Brain microvascular endothelial cell (primary cell): ENCODE measurements around the gene NXNL2.

Source experiments
- DNase-seq: peaks from one replicate; pipeline ENCODE4 v3.0.0-alpha.2; 2020
- H3K27ac ChIP-seq: fragments of 250-450 bp; sonication (Bioruptor Pico); 2 replicates; pipeline ENCODE4 v1.5.1; 2020; ENCODE audit warnings: mild to moderate bottlenecking, moderate library complexity
- H3K27me3 ChIP-seq: fragments of 250-450 bp; sonication (Bioruptor Pico); replicated peaks from 2 replicates; pipeline ENCODE4 v1.5.1; 2020; ENCODE audit warnings: mild to moderate bottlenecking
- H3K36me3 ChIP-seq: fragments of 250-450 bp; sonication (Bioruptor Pico); replicated peaks from 2 replicates; pipeline ENCODE4 v1.5.1; 2020; ENCODE audit warnings: mild to moderate bottlenecking
- H3K4me3 ChIP-seq: 2 replicates; pipeline ENCODE4 v1.5.1; 2011; ENCODE audit warnings: low read depth, mild to moderate bottlenecking, control low read depth, low read length, moderate library complexity
- CTCF ChIP-seq: IDR thresholded peaks from 2 replicates; pipeline ENCODE4 v1.5.1; 2011; ENCODE audit warnings: low read depth, mild to moderate bottlenecking, moderate library complexity, low read length, control low read depth, inconsistent platforms; ENCODE audit errors: missing control alignments
- in situ Hi-C: cut with HindIII; loops from 2 replicates; pipeline ENCODE4 v1.10.0; 2017; ENCODE audit warnings: low sequenced_read_pairs, low pct_ligation_motif_present

Gene NXNL2

GRCh38 chr9:88574953-88575352 is 40.0 kb downstream of the NXNL2 start:
- Histone ChIP-seq H3K27me3 (no peaks in the 10 kb centered on the region), H3K36me3 (no peaks in the 10 kb centered on the region), H3K27ac (no peak overlapping the region), H3K4me3 (no peak overlapping the region)
- TF ChIP-seq CTCF: no peak
- DNase-seq: peak; percentile 16
- in situ Hi-C loops: no loop called here

- no peak for TF ChIP-seq CTCF
- Histone ChIP-seq H3K27me3 (no peaks in the 10 kb centered on the region), H3K4me3 (no peak overlapping the region), H3K27ac (no peak overlapping the region), H3K36me3 (no peaks in the 10 kb centered on the region)
- DNase-seq: no peak
- in situ Hi-C loops: no loop called here
These were observed 42.5 kb downstream of the NXNL2 start for GRCh38 chr9:88577256-88578120.

- H3K27ac ChIP-seq: no peak overlapping the region
- no peak overlapping the region for H3K4me3 ChIP-seq
- no peaks in the 10 kb centered on the region for H3K27me3 ChIP-seq
- DNase-seq: peak; percentile 67
- TF ChIP-seq CTCF: peak; percentile 96
- in situ Hi-C loops: no loop called here
- H3K36me3 ChIP-seq: no peaks in the 10 kb centered on the region
These were observed 43.4 kb downstream of the NXNL2 start for GRCh38 chr9:88578121-88579049.

GRCh38 chr9:88579050-88579715 is 44.2 kb downstream of the NXNL2 start:
- Histone ChIP-seq H3K27me3 (no peaks in the 10 kb centered on the region), H3K27ac (no peak overlapping the region), H3K4me3 (no peak overlapping the region), H3K36me3 (no peaks in the 10 kb centered on the region)
- in situ Hi-C loops: no loop called here
- TF ChIP-seq CTCF: no peak
- no peak for DNase-seq

- Histone ChIP-seq H3K36me3 (no peaks in the 10 kb centered on the region), H3K27ac (no peak overlapping the region), H3K27me3 (no peaks in the 10 kb centered on the region), H3K4me3 (no peak overlapping the region)
- in situ Hi-C loops: no loop called here
- DNase-seq: no peak
- TF ChIP-seq CTCF: no peak
These were observed 46.0 kb downstream of the NXNL2 start for GRCh38 chr9:88580961-88581360.
